Uterus (tissue), 2 donors: ENCODE results near the gene UGT1A1.

Experiments
- POLR2A ChIP-seq, 2 donors: fragments of 450-650 bp; IDR thresholded peaks; one replicate each; pipeline ENCODE4 v1.6.1; 2016; ENCODE audit warnings: antibody characterized with exemption in 2 of 2, mild to moderate bottlenecking in 1 of 2, moderate library complexity in 1 of 2
- TF ChIP-seq, protein P1 (sequence below), 4 experiments: fragments of 200-600 bp in 2 of 4; fragments of 450-650 bp in 2 of 4; sonication (generic) in 2 of 4; IDR thresholded peaks; one replicate each; pipeline ENCODE4 v1.5.1; 2016 to 2019; ENCODE audit warnings: antibody characterized with exemption in 4 of 4, mild to moderate bottlenecking in 2 of 4, moderate library complexity in 1 of 4

- TF ChIP-seq, protein P1, sequence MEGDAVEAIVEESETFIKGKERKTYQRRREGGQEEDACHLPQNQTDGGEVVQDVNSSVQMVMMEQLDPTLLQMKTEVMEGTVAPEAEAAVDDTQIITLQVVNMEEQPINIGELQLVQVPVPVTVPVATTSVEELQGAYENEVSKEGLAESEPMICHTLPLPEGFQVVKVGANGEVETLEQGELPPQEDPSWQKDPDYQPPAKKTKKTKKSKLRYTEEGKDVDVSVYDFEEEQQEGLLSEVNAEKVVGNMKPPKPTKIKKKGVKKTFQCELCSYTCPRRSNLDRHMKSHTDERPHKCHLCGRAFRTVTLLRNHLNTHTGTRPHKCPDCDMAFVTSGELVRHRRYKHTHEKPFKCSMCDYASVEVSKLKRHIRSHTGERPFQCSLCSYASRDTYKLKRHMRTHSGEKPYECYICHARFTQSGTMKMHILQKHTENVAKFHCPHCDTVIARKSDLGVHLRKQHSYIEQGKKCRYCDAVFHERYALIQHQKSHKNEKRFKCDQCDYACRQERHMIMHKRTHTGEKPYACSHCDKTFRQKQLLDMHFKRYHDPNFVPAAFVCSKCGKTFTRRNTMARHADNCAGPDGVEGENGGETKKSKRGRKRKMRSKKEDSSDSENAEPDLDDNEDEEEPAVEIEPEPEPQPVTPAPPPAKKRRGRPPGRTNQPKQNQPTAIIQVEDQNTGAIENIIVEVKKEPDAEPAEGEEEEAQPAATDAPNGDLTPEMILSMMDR (IDR thresholded peaks at IDR 0.05): no peak
- TF ChIP-seq POLR2A (IDR thresholded peaks at IDR 0.05): no peak
Observed at GRCh38 chr2:233807215-233807865, 47.3 kb downstream of the UGT1A1 start.
